Measurements from ENCODE around the gene CACNA1C.

CACNA1C gene

DNA sequence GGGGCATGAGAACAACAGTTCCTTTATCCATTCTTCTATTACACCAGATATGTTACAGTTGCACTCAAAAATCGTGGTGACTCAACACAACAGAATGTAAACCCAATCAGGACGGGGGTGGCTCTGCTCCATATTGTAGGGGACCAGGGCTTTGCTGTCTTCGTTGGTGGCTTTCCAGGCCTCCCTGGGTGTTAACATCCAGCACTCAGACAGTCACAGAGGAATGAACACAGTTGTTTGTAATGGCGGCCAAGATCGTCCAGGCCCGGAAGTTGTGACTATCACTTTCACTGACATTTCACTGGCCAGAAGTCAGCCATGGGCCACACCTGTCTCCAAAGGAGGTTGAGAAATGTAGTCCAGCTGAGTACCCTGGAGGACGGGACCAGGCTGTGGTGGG is 204.1 kb downstream of the CACNA1C start:
- H3K9ac ChIP-seq (ENCODE audit: low read depth, low read length) = no peak overlapping the region

DNA sequence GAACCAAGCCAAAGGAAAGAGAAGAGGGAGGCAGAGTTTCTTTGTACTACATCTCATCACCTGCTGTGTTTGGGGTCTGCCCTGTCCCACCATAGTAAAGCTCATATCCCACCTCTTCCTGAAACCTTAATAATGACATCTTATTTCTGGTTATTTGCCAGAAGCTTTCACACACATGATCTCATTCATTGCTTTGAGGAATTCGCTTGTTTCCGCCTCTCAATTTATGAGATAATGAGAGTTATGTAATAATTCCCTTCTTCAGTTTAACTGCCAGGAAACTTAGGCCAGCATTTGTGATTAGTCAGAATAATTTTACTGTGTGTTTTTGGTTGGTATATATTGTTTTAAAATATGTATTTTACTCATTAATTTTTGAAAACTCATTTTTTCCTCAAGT is 205.2 kb downstream of the CACNA1C start:
- Histone ChIP-seq H3K9ac (ENCODE audit: low read depth, low read length) (no peak overlapping the region), H3K36me3 (ENCODE audit: insufficient read depth, low read length) (no peaks in the 10 kb centered on the region), H3K4me1 (ENCODE audit: insufficient read depth, low read length) (no peaks in the 10 kb centered on the region), H3K4me3 (ENCODE audit: low read depth in 1 of 2, low read length in 2 of 2) (no peak overlapping the region), H3K9me3 (ENCODE audit: insufficient read depth, low read length, severe bottlenecking) (peaks cover 6% of the 10 kb centered on the region), H3K4me2 (ENCODE audit: insufficient read depth, low read length) (no peak overlapping the region), H3K27me3 (ENCODE audit: insufficient read depth, low read length, poor library complexity) (peaks cover 32% of the 10 kb centered on the region), H2AFZ (ENCODE audit: low read depth, low read length) (no peak overlapping the region), H3K79me2 (ENCODE audit: insufficient read depth, low read length) (no peaks in the 10 kb centered on the region), H3K27ac (ENCODE audit: low read length) (no peak overlapping the region), H4K20me1 (ENCODE audit: insufficient read depth, low read length) (peaks cover 7% of the 10 kb centered on the region; the same call in 1 of the 2 replicates)
- ATAC-seq (ENCODE audit: insufficient read depth, low read depth) (no peak), DNase-seq (no peak)
- TF ChIP-seq, protein P1, sequence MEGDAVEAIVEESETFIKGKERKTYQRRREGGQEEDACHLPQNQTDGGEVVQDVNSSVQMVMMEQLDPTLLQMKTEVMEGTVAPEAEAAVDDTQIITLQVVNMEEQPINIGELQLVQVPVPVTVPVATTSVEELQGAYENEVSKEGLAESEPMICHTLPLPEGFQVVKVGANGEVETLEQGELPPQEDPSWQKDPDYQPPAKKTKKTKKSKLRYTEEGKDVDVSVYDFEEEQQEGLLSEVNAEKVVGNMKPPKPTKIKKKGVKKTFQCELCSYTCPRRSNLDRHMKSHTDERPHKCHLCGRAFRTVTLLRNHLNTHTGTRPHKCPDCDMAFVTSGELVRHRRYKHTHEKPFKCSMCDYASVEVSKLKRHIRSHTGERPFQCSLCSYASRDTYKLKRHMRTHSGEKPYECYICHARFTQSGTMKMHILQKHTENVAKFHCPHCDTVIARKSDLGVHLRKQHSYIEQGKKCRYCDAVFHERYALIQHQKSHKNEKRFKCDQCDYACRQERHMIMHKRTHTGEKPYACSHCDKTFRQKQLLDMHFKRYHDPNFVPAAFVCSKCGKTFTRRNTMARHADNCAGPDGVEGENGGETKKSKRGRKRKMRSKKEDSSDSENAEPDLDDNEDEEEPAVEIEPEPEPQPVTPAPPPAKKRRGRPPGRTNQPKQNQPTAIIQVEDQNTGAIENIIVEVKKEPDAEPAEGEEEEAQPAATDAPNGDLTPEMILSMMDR (IDR thresholded peaks at IDR 0.05; ENCODE audit: borderline replicate concordance, extremely low read depth, low read length, poor library complexity, severe bottlenecking) = no peak
- TF ChIP-seq EZH2 (IDR thresholded peaks at IDR 0.05; ENCODE audit: borderline replicate concordance, low read depth, low read length, severe bottlenecking) = no peak

More for the DNA sequence above, 204.1 kb downstream of the CACNA1C start:
- Histone ChIP-seq H2AFZ (ENCODE audit: low read depth, low read length) (no peak overlapping the region), H3K9me3 (ENCODE audit: insufficient read depth, low read length, severe bottlenecking) (peaks cover 6% of the 10 kb centered on the region), H3K36me3 (ENCODE audit: insufficient read depth, low read length) (no peaks in the 10 kb centered on the region), H3K4me2 (ENCODE audit: insufficient read depth, low read length) (no peak overlapping the region), H3K4me3 (ENCODE audit: low read depth in 1 of 2, low read length in 2 of 2) (no peak overlapping the region), H3K27me3 (ENCODE audit: insufficient read depth, low read length, poor library complexity) (peaks cover 22% of the 10 kb centered on the region), H3K4me1 (ENCODE audit: insufficient read depth, low read length) (no peaks in the 10 kb centered on the region), H3K79me2 (ENCODE audit: insufficient read depth, low read length) (no peaks in the 10 kb centered on the region), H4K20me1 (ENCODE audit: insufficient read depth, low read length) (peaks cover 4% of the 10 kb centered on the region; the same call in 1 of the 2 replicates), H3K27ac (ENCODE audit: low read length) (no peak overlapping the region)
- no peak for DNase-seq
- ATAC-seq (ENCODE audit: insufficient read depth, low read depth) = no peak
- TF ChIP-seq, protein P1 (IDR thresholded peaks at IDR 0.05; ENCODE audit: borderline replicate concordance, extremely low read depth, low read length, poor library complexity, severe bottlenecking) = no peak
- no peak for TF ChIP-seq EZH2 (IDR thresholded peaks at IDR 0.05; ENCODE audit: borderline replicate concordance, low read depth, low read length, severe bottlenecking)

DNA sequence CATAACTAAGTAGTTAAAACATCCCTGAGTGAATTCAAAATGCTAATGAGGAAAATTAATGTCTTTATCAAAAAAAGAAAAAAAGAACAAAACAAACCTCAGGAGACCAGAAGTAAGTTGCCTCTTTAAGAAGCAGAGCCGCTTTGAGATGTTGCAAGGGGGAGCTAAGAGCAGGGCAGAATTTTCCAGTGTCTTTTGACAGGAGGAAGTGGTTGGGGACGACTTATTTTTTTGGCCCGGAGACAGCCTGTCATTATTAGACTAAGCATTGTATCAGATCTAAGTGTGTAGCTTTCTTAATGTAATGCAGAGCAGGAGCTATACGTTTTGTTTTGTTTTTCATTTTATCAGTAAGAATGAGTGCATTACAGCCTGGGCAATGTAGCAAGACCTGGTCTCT is 206.6 kb downstream of the CACNA1C start:
- Histone ChIP-seq H3K36me3 (ENCODE audit: insufficient read depth, low read length) (no peaks in the 10 kb centered on the region), H4K20me1 (ENCODE audit: insufficient read depth, low read length) (peaks cover 7% of the 10 kb centered on the region; the same call in 1 of the 2 replicates), H3K4me2 (ENCODE audit: insufficient read depth, low read length) (no peak overlapping the region), H3K9ac (ENCODE audit: low read depth, low read length) (no peak overlapping the region), H3K79me2 (ENCODE audit: insufficient read depth, low read length) (no peaks in the 10 kb centered on the region), H3K9me3 (ENCODE audit: insufficient read depth, low read length, severe bottlenecking) (peaks cover 6% of the 10 kb centered on the region), H3K27ac (ENCODE audit: low read length) (no peak overlapping the region), H3K4me1 (ENCODE audit: insufficient read depth, low read length) (no peaks in the 10 kb centered on the region), H3K4me3 (ENCODE audit: low read depth in 1 of 2, low read length in 2 of 2) (no peak overlapping the region), H2AFZ (ENCODE audit: low read depth, low read length) (no peak overlapping the region), H3K27me3 (ENCODE audit: insufficient read depth, low read length, poor library complexity) (peaks cover 36% of the 10 kb centered on the region)
- DNase-seq (no peak), ATAC-seq (ENCODE audit: insufficient read depth, low read depth) (no peak)
- no peak for TF ChIP-seq EZH2 (IDR thresholded peaks at IDR 0.05; ENCODE audit: borderline replicate concordance, low read depth, low read length, severe bottlenecking)
- TF ChIP-seq, protein P1 (IDR thresholded peaks at IDR 0.05; ENCODE audit: borderline replicate concordance, extremely low read depth, low read length, poor library complexity, severe bottlenecking) = no peak

DNA sequence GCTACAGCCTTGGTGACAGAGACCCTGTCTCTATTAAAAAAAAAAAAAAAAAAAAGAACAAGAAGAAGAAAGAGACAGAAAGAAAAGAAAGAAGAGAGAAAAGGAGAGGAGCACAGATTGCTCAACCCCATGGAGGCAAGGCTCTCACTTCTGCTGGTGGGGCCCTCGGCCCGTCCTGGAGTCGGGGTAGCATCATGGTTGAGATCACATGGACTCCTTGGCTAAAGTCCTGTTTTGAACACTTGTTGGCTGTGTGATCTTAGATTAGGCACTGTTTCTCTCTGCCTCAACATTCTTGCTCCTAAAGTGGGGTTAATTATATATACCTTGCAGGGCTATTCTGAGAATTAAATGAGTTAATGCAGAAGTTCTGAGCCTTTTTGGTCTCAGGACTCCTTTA is 207.7 kb downstream of the CACNA1C start:
- Histone ChIP-seq H3K27me3 (ENCODE audit: insufficient read depth, low read length, poor library complexity) (peaks cover 41% of the 10 kb centered on the region), H3K36me3 (ENCODE audit: insufficient read depth, low read length) (no peaks in the 10 kb centered on the region), H2AFZ (ENCODE audit: low read depth, low read length) (no peak overlapping the region), H3K9ac (ENCODE audit: low read depth, low read length) (no peak overlapping the region), H3K27ac (ENCODE audit: low read length) (no peak overlapping the region), H3K4me1 (ENCODE audit: insufficient read depth, low read length) (no peaks in the 10 kb centered on the region), H3K4me2 (ENCODE audit: insufficient read depth, low read length) (no peak overlapping the region), H4K20me1 (ENCODE audit: insufficient read depth, low read length) (peaks cover 7% of the 10 kb centered on the region; the same call in 1 of the 2 replicates), H3K9me3 (ENCODE audit: insufficient read depth, low read length, severe bottlenecking) (peaks cover 5% of the 10 kb centered on the region), H3K79me2 (ENCODE audit: insufficient read depth, low read length) (no peaks in the 10 kb centered on the region), H3K4me3 (ENCODE audit: low read depth in 1 of 2, low read length in 2 of 2) (no peak overlapping the region)
- ATAC-seq (ENCODE audit: insufficient read depth, low read depth) (no peak), DNase-seq (no peak)
- no peak for TF ChIP-seq EZH2 (IDR thresholded peaks at IDR 0.05; ENCODE audit: borderline replicate concordance, low read depth, low read length, severe bottlenecking)
- TF ChIP-seq, protein P1 (IDR thresholded peaks at IDR 0.05; ENCODE audit: borderline replicate concordance, extremely low read depth, low read length, poor library complexity, severe bottlenecking) = no peak

Data from DND-41 (cell line).